ENCODE results near the gene MRPS35. TPM values are rescaled to one million over a fixed set of nuclear protein-coding genes. Genes with fewer than 3 reads are reported as not detected.

The MRPS35 gene
- total RNA-seq = 10 to 100 TPM; 45.1 to 64.8 TPM
- polyA plus RNA-seq (ENCODE audit: insufficient read length in 2 of 2) = 10 to 100 TPM; 50.9 to 60.6 TPM
- long read RNA-seq, donor 1, transcript MRPS35-201 (8 exons, 1,888 nt) = major isoform, 35 of 70 reads
- long read RNA-seq, donor 1, transcript MRPS35-203 (7 exons, 1,715 nt) = minor isoform, 5 of 70 reads
- long read RNA-seq, donor 1, partial matches to known transcripts = 30 of 70 reads
- long read RNA-seq, donor 1, other reads (novel, unspliced or antisense) = 0 of 70 reads
- long read RNA-seq, donor 2, transcript MRPS35-201 (8 exons, 1,888 nt) = major isoform, 11 of 11 reads
- long read RNA-seq, donor 2, partial matches to known transcripts = 0 of 11 reads
- long read RNA-seq, donor 2, other reads (novel, unspliced or antisense) = 0 of 11 reads
- long read RNA-seq, donor 3, transcript MRPS35-201 (8 exons, 1,888 nt) = major isoform, 6 of 6 reads
- long read RNA-seq, donor 3, partial matches to known transcripts = 0 of 6 reads
- long read RNA-seq, donor 3, other reads (novel, unspliced or antisense) = 0 of 6 reads
- long read RNA-seq, donor 4, transcript MRPS35-201 (8 exons, 1,888 nt) = major isoform, 29 of 31 reads
- long read RNA-seq, donor 4, partial matches to known transcripts = 0 of 31 reads
- long read RNA-seq, donor 4, other reads (novel, unspliced or antisense) = 0 of 31 reads

GRCh38 chr12:27710592-27711316, at the start of gene MRPS35:
TSS of gene MRPS35 (plus strand) at chr12:27710832. CDS start at chr12:27710844, 12 bp downstream.
- H3K27me3 ChIP-seq (ENCODE audit: control insufficient read depth, insufficient read depth, low read length) = no peaks in the 10 kb centered on the region
- DNase-seq (ENCODE audit: low read depth in 4 of 6, low spot score in 6 of 6) = peak; percentile 80 to 97 (median 86)
- H3K4me3 ChIP-seq (ENCODE audit: low read depth, low read length) = peak within 1 kb of the TSS; percentile 98
- H3K9me3 ChIP-seq (ENCODE audit: control insufficient read depth, insufficient read depth, low read length) = no peaks in the 10 kb centered on the region
- H3K36me3 ChIP-seq (ENCODE audit: control insufficient read depth, insufficient read depth, low read length) = peaks cover 3% of the 10 kb centered on the region
- H3K4me1 ChIP-seq (ENCODE audit: control insufficient read depth, insufficient read depth, low read length) = peaks cover 9% of the 10 kb centered on the region
- peak within 1 kb of the TSS; percentile 90 for H3K27ac ChIP-seq (ENCODE audit: low read depth, low read length)
- WGBS (ENCODE audit: insufficient coverage) = under 1% methylated on average over 42 of the region's 46 CpGs

- Histone ChIP-seq H3K27me3 (ENCODE audit: control insufficient read depth, insufficient read depth, low read length) (no peaks in the 10 kb centered on the region), H3K27ac (ENCODE audit: low read depth, low read length) (no peak overlapping the region), H3K36me3 (ENCODE audit: control insufficient read depth, insufficient read depth, low read length) (peaks cover 14% of the 10 kb centered on the region), H3K9me3 (ENCODE audit: control insufficient read depth, insufficient read depth, low read length) (no peaks in the 10 kb centered on the region), H3K4me1 (ENCODE audit: control insufficient read depth, insufficient read depth, low read length) (no peaks in the 10 kb centered on the region), H3K4me3 (ENCODE audit: low read depth, low read length) (no peak overlapping the region)
- no peak for DNase-seq (ENCODE audit: low read depth in 4 of 6, low spot score in 6 of 6)
- WGBS (ENCODE audit: insufficient coverage) = no CpG with 5 or more reads among the region's 3 CpGs
Observed at GRCh38 chr12:27665704-27666103, 44.9 kb upstream of the MRPS35 start.

- no peak for DNase-seq (ENCODE audit: low read depth in 4 of 6, low spot score in 6 of 6)
Observed at GRCh38 chr12:27666510-27666909, 44.1 kb upstream of the MRPS35 start.

GRCh38 chr12:27667540-27667939, 43.1 kb upstream of the MRPS35 start:
- no peak for DNase-seq (ENCODE audit: low read depth in 4 of 6, low spot score in 6 of 6)
- no peak overlapping the region for H3K4me3 ChIP-seq (ENCODE audit: low read depth, low read length)
- no peaks in the 10 kb centered on the region for H3K4me1 ChIP-seq (ENCODE audit: control insufficient read depth, insufficient read depth, low read length)
- H3K36me3 ChIP-seq (ENCODE audit: control insufficient read depth, insufficient read depth, low read length) = peaks cover 14% of the 10 kb centered on the region
- H3K27ac ChIP-seq (ENCODE audit: low read depth, low read length) = no peak overlapping the region
- H3K9me3 ChIP-seq (ENCODE audit: control insufficient read depth, insufficient read depth, low read length) = no peaks in the 10 kb centered on the region
- no peaks in the 10 kb centered on the region for H3K27me3 ChIP-seq (ENCODE audit: control insufficient read depth, insufficient read depth, low read length)
- 92% methylated on average over 6 of the region's 6 CpGs for WGBS (ENCODE audit: insufficient coverage)

More at GRCh38 chr12:27666510-27666909, 44.1 kb upstream of the MRPS35 start:
- Histone ChIP-seq H3K27me3 (ENCODE audit: control insufficient read depth, insufficient read depth, low read length) (no peaks in the 10 kb centered on the region), H3K4me1 (ENCODE audit: control insufficient read depth, insufficient read depth, low read length) (no peaks in the 10 kb centered on the region), H3K9me3 (ENCODE audit: control insufficient read depth, insufficient read depth, low read length) (no peaks in the 10 kb centered on the region), H3K4me3 (ENCODE audit: low read depth, low read length) (no peak overlapping the region), H3K36me3 (ENCODE audit: control insufficient read depth, insufficient read depth, low read length) (peaks cover 14% of the 10 kb centered on the region), H3K27ac (ENCODE audit: low read depth, low read length) (no peak overlapping the region)
- no CpG with 5 or more reads among the region's 3 CpGs for WGBS (ENCODE audit: insufficient coverage)

- peaks cover 5% of the 10 kb centered on the region for H3K36me3 ChIP-seq (ENCODE audit: control insufficient read depth, insufficient read depth, low read length)
- no CpG with 5 or more reads among the region's 4 CpGs for WGBS (ENCODE audit: insufficient coverage)
- H3K9me3 ChIP-seq (ENCODE audit: control insufficient read depth, insufficient read depth, low read length) = no peaks in the 10 kb centered on the region
- no peak for DNase-seq (ENCODE audit: low read depth in 4 of 6, low spot score in 6 of 6)
- no peak overlapping the region for H3K4me3 ChIP-seq (ENCODE audit: low read depth, low read length)
- H3K27me3 ChIP-seq (ENCODE audit: control insufficient read depth, insufficient read depth, low read length) = no peaks in the 10 kb centered on the region
- H3K4me1 ChIP-seq (ENCODE audit: control insufficient read depth, insufficient read depth, low read length) = no peaks in the 10 kb centered on the region
- H3K27ac ChIP-seq (ENCODE audit: low read depth, low read length) = no peak overlapping the region
Observed at GRCh38 chr12:27672051-27672450, 38.6 kb upstream of the MRPS35 start.

GRCh38 chr12:27672643-27673042, 38.0 kb upstream of the MRPS35 start:
- Histone ChIP-seq H3K36me3 (ENCODE audit: control insufficient read depth, insufficient read depth, low read length) (peaks cover 3% of the 10 kb centered on the region), H3K4me1 (ENCODE audit: control insufficient read depth, insufficient read depth, low read length) (no peaks in the 10 kb centered on the region), H3K27me3 (ENCODE audit: control insufficient read depth, insufficient read depth, low read length) (no peaks in the 10 kb centered on the region), H3K27ac (ENCODE audit: low read depth, low read length) (no peak overlapping the region), H3K9me3 (ENCODE audit: control insufficient read depth, insufficient read depth, low read length) (no peaks in the 10 kb centered on the region), H3K4me3 (ENCODE audit: low read depth, low read length) (no peak overlapping the region)
- peak in 1 of 6 donors; percentile 8 for DNase-seq (ENCODE audit: low read depth in 4 of 6, low spot score in 6 of 6)
- WGBS (ENCODE audit: insufficient coverage) = 75% methylated on average over 1 of the region's 1 CpG

- no peak overlapping the region for H3K4me3 ChIP-seq (ENCODE audit: low read depth, low read length)
- H3K9me3 ChIP-seq (ENCODE audit: control insufficient read depth, insufficient read depth, low read length) = no peaks in the 10 kb centered on the region
- no peaks in the 10 kb centered on the region for H3K4me1 ChIP-seq (ENCODE audit: control insufficient read depth, insufficient read depth, low read length)
- no CpG with 5 or more reads among the region's 3 CpGs for WGBS (ENCODE audit: insufficient coverage)
- no peaks in the 10 kb centered on the region for H3K27me3 ChIP-seq (ENCODE audit: control insufficient read depth, insufficient read depth, low read length)
- no peak overlapping the region for H3K27ac ChIP-seq (ENCODE audit: low read depth, low read length)
- no peaks in the 10 kb centered on the region for H3K36me3 ChIP-seq (ENCODE audit: control insufficient read depth, insufficient read depth, low read length)
- DNase-seq (ENCODE audit: low read depth in 4 of 6, low spot score in 6 of 6) = peak in 1 of 6 donors; percentile 7
Observed at GRCh38 chr12:27673101-27673718, 37.4 kb upstream of the MRPS35 start.

GRCh38 chr12:27674989-27675388, 35.6 kb upstream of the MRPS35 start:
- Histone ChIP-seq H3K27me3 (ENCODE audit: control insufficient read depth, insufficient read depth, low read length) (no peaks in the 10 kb centered on the region), H3K36me3 (ENCODE audit: control insufficient read depth, insufficient read depth, low read length) (no peaks in the 10 kb centered on the region), H3K27ac (ENCODE audit: low read depth, low read length) (no peak overlapping the region), H3K4me3 (ENCODE audit: low read depth, low read length) (no peak overlapping the region), H3K9me3 (ENCODE audit: control insufficient read depth, insufficient read depth, low read length) (no peaks in the 10 kb centered on the region), H3K4me1 (ENCODE audit: control insufficient read depth, insufficient read depth, low read length) (no peaks in the 10 kb centered on the region)
- no peak for DNase-seq (ENCODE audit: low read depth in 4 of 6, low spot score in 6 of 6)
- no CpG with 5 or more reads among the region's 2 CpGs for WGBS (ENCODE audit: insufficient coverage)

- no peak overlapping the region for H3K4me3 ChIP-seq (ENCODE audit: low read depth, low read length)
Observed at GRCh38 chr12:27680619-27681018, 30.0 kb upstream of the MRPS35 start.

More at GRCh38 chr12:27680619-27681018, 30.0 kb upstream of the MRPS35 start:
- H3K36me3 ChIP-seq (ENCODE audit: control insufficient read depth, insufficient read depth, low read length) = peaks cover 3% of the 10 kb centered on the region
- H3K9me3 ChIP-seq (ENCODE audit: control insufficient read depth, insufficient read depth, low read length) = no peaks in the 10 kb centered on the region
- H3K27me3 ChIP-seq (ENCODE audit: control insufficient read depth, insufficient read depth, low read length) = no peaks in the 10 kb centered on the region
- H3K4me1 ChIP-seq (ENCODE audit: control insufficient read depth, insufficient read depth, low read length) = no peaks in the 10 kb centered on the region
- no peak overlapping the region for H3K27ac ChIP-seq (ENCODE audit: low read depth, low read length)
- no peak for DNase-seq (ENCODE audit: low read depth in 4 of 6, low spot score in 6 of 6)

All from spinal cord (tissue), 10 donors.